BLaER1 treated with 17β-estradiol and CSF1 and Interleukin-3, amounts not matched to agents 10 nM and 100 nM (cell line): Measurements from ENCODE around the gene PCDHB14.
A peak's percentile ranks its signal among the peaks of the same experiment; 100 is the strongest.
"Not testable (repeated sequence)": the region's sequence is repeated elsewhere in the genome, so short reads cannot be mapped to it uniquely, and the experiment has no call there.

Experiments used
- H3K27ac ChIP-seq, 11 experiments: shearing (Covaris generic); formaldehyde crosslinking; 2 replicates each; pipeline ENCODE4 v1.8.1; 2022
- H3K27me3 ChIP-seq, 11 experiments: shearing (Covaris generic); formaldehyde crosslinking; 2 replicates each; pipeline ENCODE4 v1.8.1; 2022
- H3K36me3 ChIP-seq, 11 experiments: shearing (Covaris generic); formaldehyde crosslinking; 2 replicates each; pipeline ENCODE4 v1.8.1; 2022
- H3K4me1 ChIP-seq, 10 experiments: shearing (Covaris generic); formaldehyde crosslinking; 2 replicates each; pipeline ENCODE4 v1.8.1; 2022
- H3K4me2 ChIP-seq, 11 experiments: shearing (Covaris generic); formaldehyde crosslinking; 2 replicates each; pipeline ENCODE4 v1.8.1; 2022
- H3K4me3 ChIP-seq, 10 experiments: shearing (Covaris generic); formaldehyde crosslinking; 2 replicates each; pipeline ENCODE4 v1.8.1; 2022
- H3K9ac ChIP-seq, 11 experiments: shearing (Covaris generic); formaldehyde crosslinking; 2 replicates each; pipeline ENCODE4 v1.8.1; 2022
- H3K9me3 ChIP-seq, 11 experiments: shearing (Covaris generic); formaldehyde crosslinking; replicated peaks in 1 of 11; 2 replicates each; pipeline ENCODE4 v1.8.1; 2022
- H4K20me1 ChIP-seq, 11 experiments: shearing (Covaris generic); formaldehyde crosslinking; 2 replicates each; pipeline ENCODE4 v1.8.1; 2022
- Cebpa-rat ChIP-seq, 11 experiments: shearing (Covaris generic); IDR thresholded peaks; 2 replicates each; pipeline ENCODE4 v1.8.1; 2022

PCDHB14 gene

GRCh38 chr5:141223112-141223783 is at the start of gene PCDHB14:
TSS of gene PCDHB14 (plus strand) at chr5:141223343. CDS start at chr5:141223506, 163 bp downstream.
- H3K9ac ChIP-seq, result peak within 1 kb of the TSS; percentile 49 to 75 (median 64); a peak in 21 of 22 replicates
- no peaks in the 10 kb centered on the region for H4K20me1 ChIP-seq
- H3K4me1 ChIP-seq, result peaks cover 0 to 10% (median 0%) of the 10 kb centered on the region in 10 experiments; a peak in 7 of 20 replicates
- no peak for TF ChIP-seq Cebpa-rat (IDR thresholded peaks at IDR 0.05)
- H3K27me3 ChIP-seq, result no peaks in the 10 kb centered on the region
- H3K4me3 ChIP-seq, result peak within 1 kb of the TSS; percentile 43 to 61 (median 54)
- peak within 1 kb of the TSS; percentile 69 to 86 (median 77) for H3K4me2 ChIP-seq
- H3K36me3 ChIP-seq, result peaks cover 0 to 10% (median 0%) of the 10 kb centered on the region in 11 experiments; a peak in 1 of 22 replicates
- peak within 1 kb of the TSS in 4 of 11 experiments; percentile 12 to 18 (median 16); a peak in 3 of 22 replicates for H3K27ac ChIP-seq
- H3K9me3 ChIP-seq, result peaks cover 40 to 61% (median 48%) of the 10 kb centered on the region in 11 experiments

- not testable (repeated sequence) for H3K27me3 ChIP-seq, H4K20me1 ChIP-seq, H3K27ac ChIP-seq, H3K4me2 ChIP-seq, H3K4me1 ChIP-seq, H3K36me3 ChIP-seq, H3K9ac ChIP-seq, H3K4me3 ChIP-seq
- peaks cover 33 to 60% (median 42%) of the 10 kb centered on the region in 11 experiments for H3K9me3 ChIP-seq
Measured at GRCh38 chr5:141174291-141175104, 48.6 kb upstream of the PCDHB14 start.

DNA sequence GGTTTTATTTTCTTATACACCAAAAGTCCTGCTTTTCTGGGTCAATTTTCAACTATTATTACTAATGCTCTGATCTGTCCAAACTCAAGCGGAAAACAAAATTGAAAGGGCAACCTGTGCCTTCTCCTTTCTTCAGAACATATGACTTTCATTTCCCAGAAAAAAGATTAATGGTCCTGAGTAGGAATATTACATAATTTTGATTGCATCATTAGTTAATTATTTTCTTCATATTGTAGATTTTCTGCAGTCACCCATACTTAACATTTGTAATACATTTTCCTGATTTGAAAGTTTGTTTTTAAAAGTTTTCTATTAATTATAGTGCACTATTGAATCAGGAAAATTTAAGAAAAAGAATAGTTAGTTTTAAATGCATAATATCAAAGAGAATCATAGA is 47.2 kb upstream of the PCDHB14 start:
- Histone ChIP-seq H3K4me3 (no peak overlapping the region), H3K27ac (no peak overlapping the region), H3K27me3 (no peaks in the 10 kb centered on the region), H4K20me1 (no peaks in the 10 kb centered on the region), H3K9ac (no peak overlapping the region), H3K36me3 (no peaks in the 10 kb centered on the region), H3K9me3 (peaks cover 41 to 73% (median 52%) of the 10 kb centered on the region in 11 experiments), H3K4me1 (no peaks in the 10 kb centered on the region), H3K4me2 (no peak overlapping the region)
- no peak for TF ChIP-seq Cebpa-rat (IDR thresholded peaks at IDR 0.05)

GRCh38 chr5:141177577-141178191 is 45.5 kb upstream of the PCDHB14 start, which contains the start of gene PCDHB8:
TSS of gene PCDHB8 (plus strand) at chr5:141177790. CDS start at chr5:141178035, 245 bp downstream.
- not testable (repeated sequence) for H4K20me1 ChIP-seq, H3K9ac ChIP-seq, H3K27ac ChIP-seq, H3K36me3 ChIP-seq, H3K4me1 ChIP-seq, H3K4me3 ChIP-seq, H3K4me2 ChIP-seq, H3K27me3 ChIP-seq
- H3K9me3 ChIP-seq, result peaks cover 46 to 75% (median 53%) of the 10 kb centered on the region in 11 experiments

DNA sequence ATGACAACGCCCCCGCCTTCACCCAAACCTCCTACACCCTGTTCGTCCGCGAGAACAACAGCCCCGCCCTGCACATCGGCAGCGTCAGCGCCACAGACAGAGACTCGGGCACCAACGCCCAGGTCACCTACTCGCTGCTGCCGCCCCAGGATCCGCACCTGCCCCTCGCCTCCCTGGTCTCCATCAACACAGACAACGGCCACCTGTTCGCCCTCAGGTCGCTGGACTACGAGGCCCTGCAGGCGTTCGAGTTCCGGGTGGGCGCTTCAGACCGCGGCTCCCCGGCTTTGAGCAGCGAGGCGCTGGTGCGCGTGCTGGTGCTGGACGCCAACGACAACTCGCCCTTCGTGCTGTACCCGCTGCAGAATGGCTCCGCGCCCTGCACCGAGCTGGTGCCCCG is 43.8 kb upstream of the PCDHB14 start:
- not testable (repeated sequence) for H3K36me3 ChIP-seq

DNA sequence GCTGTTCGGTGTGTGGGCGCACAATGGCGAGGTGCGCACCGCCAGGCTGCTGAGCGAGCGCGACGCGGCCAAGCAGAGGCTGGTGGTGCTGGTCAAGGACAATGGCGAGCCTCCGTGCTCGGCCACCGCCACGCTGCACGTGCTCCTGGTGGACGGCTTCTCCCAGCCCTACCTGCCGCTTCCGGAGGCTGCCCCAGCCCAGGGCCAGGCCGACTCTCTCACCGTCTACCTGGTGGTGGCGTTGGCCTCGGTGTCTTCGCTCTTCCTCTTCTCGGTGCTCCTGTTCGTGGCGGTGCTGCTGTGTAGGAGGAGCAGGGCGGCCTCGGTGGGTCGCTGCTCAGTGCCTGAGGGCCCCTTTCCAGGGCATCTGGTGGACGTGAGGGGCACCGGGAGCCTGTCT is 43.3 kb upstream of the PCDHB14 start:
- not testable (repeated sequence) for H3K27me3 ChIP-seq, H4K20me1 ChIP-seq, H3K4me2 ChIP-seq, H3K36me3 ChIP-seq, H3K4me3 ChIP-seq, H3K27ac ChIP-seq, H3K4me1 ChIP-seq, H3K9ac ChIP-seq
- H3K9me3 ChIP-seq, result peaks cover 41 to 71% (median 50%) of the 10 kb centered on the region in 11 experiments

More for the DNA sequence above, 43.8 kb upstream of the PCDHB14 start:
- H3K9me3 ChIP-seq, result peaks cover 42 to 71% (median 50%) of the 10 kb centered on the region in 11 experiments
- not testable (repeated sequence) for H3K4me3 ChIP-seq, H4K20me1 ChIP-seq, H3K27ac ChIP-seq, H3K9ac ChIP-seq, H3K27me3 ChIP-seq, H3K4me2 ChIP-seq, H3K4me1 ChIP-seq

- H3K4me3 ChIP-seq, result no peak overlapping the region
- no peak for TF ChIP-seq Cebpa-rat (IDR thresholded peaks at IDR 0.05)
- H4K20me1 ChIP-seq, result no peaks in the 10 kb centered on the region
- H3K4me1 ChIP-seq, result no peaks in the 10 kb centered on the region
- peaks cover 39 to 68% (median 48%) of the 10 kb centered on the region in 11 experiments for H3K9me3 ChIP-seq
- no peaks in the 10 kb centered on the region for H3K27me3 ChIP-seq
- no peak overlapping the region for H3K4me2 ChIP-seq
- H3K9ac ChIP-seq, result no peak overlapping the region
- H3K36me3 ChIP-seq, result no peaks in the 10 kb centered on the region
- no peak overlapping the region for H3K27ac ChIP-seq
Measured at GRCh38 chr5:141180313-141180712, 42.8 kb upstream of the PCDHB14 start.

DNA sequence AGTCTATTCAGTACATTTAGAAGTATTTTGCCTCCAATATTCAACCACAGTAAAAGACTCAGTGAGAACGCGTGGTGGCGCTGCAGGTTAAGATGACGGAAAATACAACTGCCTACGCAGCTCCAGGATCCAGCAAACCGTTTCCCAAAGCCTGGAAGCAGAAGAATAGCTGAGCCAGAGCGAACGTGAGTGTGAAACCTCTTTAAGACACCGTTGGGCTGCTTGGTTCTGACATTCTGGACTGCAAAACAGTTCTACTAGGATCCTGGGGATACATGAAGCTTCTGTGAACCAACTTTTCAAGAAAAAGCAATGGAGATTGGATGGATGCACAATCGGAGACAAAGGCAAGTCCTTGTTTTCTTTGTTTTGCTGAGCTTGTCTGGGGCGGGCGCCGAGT is 40.9 kb upstream of the PCDHB14 start, which contains the start of gene PCDHB16:
Gene PCDHB16 (plus strand): TSS at position 140 of the 400 bp plus-strand sequence. CDS start 173 bp downstream, at position 313.
- Histone ChIP-seq H3K27ac (no peak within 1 kb of the TSS), H3K4me1 (no peaks in the 10 kb centered on the region), H3K27me3 (no peaks in the 10 kb centered on the region), H3K4me3 (no peak within 1 kb of the TSS), H3K36me3 (no peaks in the 10 kb centered on the region), H3K4me2 (no peak within 1 kb of the TSS), H4K20me1 (no peaks in the 10 kb centered on the region), H3K9me3 (peaks cover 41 to 64% (median 52%) of the 10 kb centered on the region in 11 experiments), H3K9ac (no peak within 1 kb of the TSS)
- TF ChIP-seq Cebpa-rat (IDR thresholded peaks at IDR 0.05), result no peak

- H3K4me3 ChIP-seq, H4K20me1 ChIP-seq, H3K4me1 ChIP-seq, H3K9ac ChIP-seq, H3K4me2 ChIP-seq, H3K27ac ChIP-seq, H3K36me3 ChIP-seq, H3K27me3 ChIP-seq: not testable (repeated sequence)
- H3K9me3 ChIP-seq, result peaks cover 48 to 70% (median 63%) of the 10 kb centered on the region in 11 experiments
Measured at GRCh38 chr5:141184117-141184855, 38.9 kb upstream of the PCDHB14 start.
